HepG2 (cell line): ENCODE measurements around the gene PRR23C. TPM values are rescaled to one million over a fixed set of nuclear protein-coding genes. Genes with fewer than 3 reads are reported as not detected.

Experiments
- ATRX ChIP-seq: sonication (generic); formaldehyde crosslinking; IDR thresholded peaks from 2 replicates; pipeline ENCODE4 v1.4.0; 2020; ENCODE audit warnings: missing genetic modification reagents, borderline replicate concordance
- BRCA1 ChIP-seq: sonication (generic); formaldehyde crosslinking; IDR thresholded peaks from 2 replicates; pipeline ENCODE4 v1.4.0; 2020; ENCODE audit warnings: missing genetic modification reagents
- MIER3 ChIP-seq: IDR thresholded peaks from 2 replicates; pipeline ENCODE4 v1.6.1; 2016; ENCODE audit warnings: missing compliant biosample characterization, borderline replicate concordance
- MLXIP ChIP-seq: sonication (generic); formaldehyde crosslinking; IDR thresholded peaks from 2 replicates; pipeline ENCODE4 v1.9.0; 2021; ENCODE audit warnings: missing genetic modification reagents, borderline replicate concordance
- MXD3 ChIP-seq: IDR thresholded peaks from 2 replicates; pipeline ENCODE4 v1.6.1; 2016; ENCODE audit warnings: mild to moderate bottlenecking, missing biosample characterization, missing genetic modification reagents
- NFYC ChIP-seq: IDR thresholded peaks from 2 replicates; pipeline ENCODE4 v1.6.1; 2016; ENCODE audit warnings: missing genetic modification reagents, missing compliant biosample characterization
- PTBP1 ChIP-seq: fragments of 200-400 bp; formaldehyde crosslinking; IDR thresholded peaks from 2 replicates; pipeline ENCODE4 v1.6.1; 2018; ENCODE audit warnings: low read length, low read depth; ENCODE audit not compliant: poor library complexity, severe bottlenecking
- SMAD9 ChIP-seq: sonication (generic); formaldehyde crosslinking; IDR thresholded peaks from 2 replicates; pipeline ENCODE4 v1.5.1; 2020; ENCODE audit warnings: mild to moderate bottlenecking, missing genetic modification reagents
- ZNF574 ChIP-seq: sonication (generic); formaldehyde crosslinking; IDR thresholded peaks from 2 replicates; pipeline ENCODE4 v1.4.0; 2020; ENCODE audit warnings: missing genetic modification reagents
- ZNF605 ChIP-seq: sonication (generic); formaldehyde crosslinking; IDR thresholded peaks from 2 replicates; pipeline ENCODE4 v1.8.0; 2022; ENCODE audit warnings: mild to moderate bottlenecking, missing genetic modification reagents
- ZNF646 ChIP-seq: sonication (generic); formaldehyde crosslinking; IDR thresholded peaks from 2 replicates; pipeline ENCODE4 v1.9.0; 2021; ENCODE audit warnings: mild to moderate bottlenecking, missing genetic modification reagents
- ZNF709 ChIP-seq: sonication (generic); formaldehyde crosslinking; IDR thresholded peaks from 2 replicates; pipeline ENCODE4 v1.5.0; 2020; ENCODE audit warnings: mild to moderate bottlenecking, missing genetic modification reagents
- polyA plus RNA-seq, 8 experiments: library from polyadenylated mRNA; depleted of rRNA in 3 of 8; stranded (reverse) in 7 of 8; unstranded in 1 of 8; fragments of >200 nt; fragmentation: Illumina TruSeq in 4 of 8; extraction: Trizol in 4 of 8; gene quantifications; 2 replicates each; pipeline versions ENCODE4 v1.2.1 to v1.2.3, GENCODE V29; 2011 to 2016; ENCODE audit warnings: low read depth in 4 of 8, missing spikeins in 1 of 8, mixed read lengths in 1 of 8; ENCODE audit not compliant: insufficient read depth in 1 of 8
- total RNA-seq, 5 experiments: library from RNA; depleted of rRNA; stranded (reverse); fragments of >200 nt; fragmentation: Illumina TruSeq; extraction: Trizol; gene quantifications; 2 replicates each; pipeline ENCODE4 v1.2.3, GENCODE V29; 2016; ENCODE audit warnings: low read depth in 1 of 5

Gene PRR23C
- total and polyA plus RNA-seq, 2 of the 13 experiments (the other 11 are each of a cell fraction or from before 2014, with no cell fraction given), result not detected

GRCh38 chr3:139006051-139006716 is 38.5 kb downstream of the PRR23C start, which contains the start of gene PRR23A (continued):
- no peak for TF ChIP-seq ZNF646
- TF ChIP-seq ZNF709 (CRISPR knock-in tag), result no peak
- no peak for TF ChIP-seq MXD3 (CRISPR knock-in tag)
- no peak for TF ChIP-seq MIER3 (CRISPR knock-in tag)
- no peak for TF ChIP-seq ZNF605
- TF ChIP-seq MLXIP (CRISPR knock-in tag), result no peak
- no peak for TF ChIP-seq ZNF574
- TF ChIP-seq PTBP1, result no peak
- no peak for TF ChIP-seq SMAD9 (CRISPR knock-in tag)
- TF ChIP-seq BRCA1 (CRISPR knock-in tag), result no peak
- no peak for TF ChIP-seq NFYC
- no peak for TF ChIP-seq ATRX (CRISPR knock-in tag)
